Hepatocyte (in vitro differentiated cells): ENCODE data around the gene SLC39A7. TPM values are rescaled to one million over a fixed set of nuclear protein-coding genes. Genes with fewer than 3 reads are reported as not detected.

ENCODE experiments used
- DNase-seq: peaks from one replicate; pipeline ENCODE4 v3.0.0-alpha.2; 2016; ENCODE audit warnings: low spot score
- H2AFZ ChIP-seq: fragments of 200-600 bp; sonication (generic); 2 replicates; pipeline ENCODE4 v1.6.0; 2016; ENCODE audit warnings: antibody characterized with exemption, mild to moderate bottlenecking
- H3K27ac ChIP-seq: fragments of 200-600 bp; sonication (generic); 2 replicates; pipeline ENCODE4 v1.5.1; 2016; ENCODE audit warnings: mild to moderate bottlenecking
- H3K27me3 ChIP-seq: fragments of 200-600 bp; sonication (generic); 2 replicates; pipeline ENCODE4 v1.6.1; 2016
- H3K36me3 ChIP-seq: fragments of 200-600 bp; sonication (generic); replicated peaks from 2 replicates; pipeline ENCODE4 v1.5.1; 2016; ENCODE audit warnings: low read depth; ENCODE audit not compliant: insufficient read depth
- H3K4me1 ChIP-seq: fragments of 200-600 bp; sonication (generic); 2 replicates; pipeline ENCODE4 v1.5.1; 2016; ENCODE audit warnings: mild to moderate bottlenecking, moderate library complexity; ENCODE audit not compliant: insufficient read depth
- H3K4me2 ChIP-seq: fragments of 200-600 bp; sonication (generic); 2 replicates; pipeline ENCODE4 v1.6.0; 2016
- H3K4me3 ChIP-seq: fragments of 200-600 bp; sonication (generic); 2 replicates; pipeline ENCODE4 v1.5.1; 2016; ENCODE audit warnings: mild to moderate bottlenecking
- H3K79me2 ChIP-seq: fragments of 200-600 bp; sonication (generic); 2 replicates; pipeline ENCODE4 v1.6.0; 2017; ENCODE audit warnings: mild to moderate bottlenecking
- H3K9me2 ChIP-seq: fragments of 200-600 bp; sonication (generic); replicated peaks from 2 replicates; pipeline ENCODE4 v1.6.0; 2017; ENCODE audit warnings: mild to moderate bottlenecking; ENCODE audit not compliant: insufficient read depth
- H3K9me3 ChIP-seq: fragments of 200-600 bp; sonication (generic); 2 replicates; pipeline ENCODE4 v1.5.1; 2016; ENCODE audit warnings: low read depth, mild to moderate bottlenecking
- H4K20me1 ChIP-seq: fragments of 200-600 bp; sonication (generic); 2 replicates; pipeline ENCODE4 v1.6.0; 2016; ENCODE audit warnings: mild to moderate bottlenecking; ENCODE audit not compliant: insufficient read depth, poor library complexity, severe bottlenecking
- EZH2 ChIP-seq: fragments of 200-600 bp; sonication (generic); IDR thresholded peaks from 2 replicates; pipeline ENCODE4 v1.6.1; 2016; ENCODE audit warnings: antibody characterized with exemption, mild to moderate bottlenecking, borderline replicate concordance
- EZH2phosphoT487 ChIP-seq: fragments of 200-600 bp; sonication (generic); IDR thresholded peaks from one replicate; pipeline ENCODE4 v1.6.1; 2018; ENCODE audit warnings: antibody characterized with exemption, mild to moderate bottlenecking, low read depth, moderate library complexity; ENCODE audit not compliant: unreplicated experiment, severe bottlenecking
- WGBS: methylation state at CpG from one replicate; pipeline ENCODE4 v1.1.6; 2016; ENCODE audit warnings: low lambda C conversion rate; ENCODE audit errors: missing lambda C conversion rate; 5-methylcytosine and 5-hydroxymethylcytosine counted together
- polyA plus RNA-seq: library from polyadenylated mRNA; unstranded; fragments of >200 nt; fragmentation: Nextera tagmentation; extraction: Ambion mirVana; gene quantifications from 2 replicates; pipeline ENCODE4 v1.2.1, GENCODE V29; 2016
- total RNA-seq: library from RNA; depleted of rRNA; stranded (reverse); fragments of >200 nt; gene quantifications from 2 replicates; pipeline ENCODE4 v1.2.3, GENCODE V29; 2014
- TF ChIP-seq, protein P1 (sequence below): fragments of 200-600 bp; sonication (generic); IDR thresholded peaks from 2 replicates; pipeline ENCODE4 v1.5.1; 2016; ENCODE audit warnings: antibody characterized with exemption, mild to moderate bottlenecking; ENCODE audit not compliant: poor library complexity

Gene SLC39A7
- total and polyA plus RNA-seq, 2 experiments from 2014 or later = 55.0 to 130 TPM

DNA sequence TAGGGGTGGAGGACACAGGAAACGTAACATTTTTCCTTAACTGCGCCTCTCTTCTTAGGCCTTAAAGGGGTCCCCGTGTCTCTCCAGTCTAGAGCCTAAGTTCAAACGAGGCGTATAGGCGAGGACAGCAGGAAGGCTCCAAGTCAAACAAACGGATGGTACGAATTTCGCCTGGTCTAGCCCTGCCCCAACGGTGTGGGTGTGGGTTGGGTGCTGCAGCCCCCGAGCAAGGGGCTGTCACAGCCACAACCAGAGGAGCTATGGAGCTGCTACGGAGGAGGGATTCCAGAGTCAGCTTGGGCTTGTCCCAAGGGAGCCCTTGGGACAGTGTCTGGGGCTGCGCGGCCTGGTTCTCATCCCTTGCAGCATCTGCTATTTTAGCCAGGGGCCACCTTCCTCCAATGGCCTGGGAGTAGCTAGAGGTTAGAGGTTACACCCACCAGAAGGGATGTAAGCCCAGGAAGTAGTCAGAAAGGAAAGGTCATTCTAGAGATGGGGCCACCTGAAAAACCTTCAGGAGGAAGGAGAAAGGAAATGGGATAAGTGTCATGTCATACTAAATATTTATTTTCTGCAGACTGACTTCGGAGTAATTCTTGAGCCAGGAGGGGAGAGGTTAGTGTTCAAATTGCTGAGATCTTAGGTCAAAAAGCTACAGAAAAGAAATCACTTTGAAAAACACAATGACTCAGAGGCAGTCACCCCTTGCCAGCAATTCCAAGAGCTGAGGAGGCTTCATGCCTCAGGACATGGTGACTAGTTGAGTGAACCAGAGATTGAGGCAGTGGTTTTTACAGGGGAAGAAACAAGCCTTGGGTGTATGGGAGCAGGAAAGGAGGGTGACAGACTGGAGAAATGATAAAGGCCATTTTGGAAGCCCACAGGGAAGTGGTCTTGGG is 49.3 kb downstream of the SLC39A7 start:
- peak overlapping the region; percentile 60 for H2AFZ ChIP-seq
- WGBS = 30% methylated on average over 15 of the region's 15 CpGs
- H3K27me3 ChIP-seq = no peaks in the 10 kb centered on the region
- H3K79me2 ChIP-seq = no peaks in the 10 kb centered on the region
- no peak for TF ChIP-seq EZH2
- no peak for TF ChIP-seq EZH2phosphoT487
- TF ChIP-seq, protein P1, sequence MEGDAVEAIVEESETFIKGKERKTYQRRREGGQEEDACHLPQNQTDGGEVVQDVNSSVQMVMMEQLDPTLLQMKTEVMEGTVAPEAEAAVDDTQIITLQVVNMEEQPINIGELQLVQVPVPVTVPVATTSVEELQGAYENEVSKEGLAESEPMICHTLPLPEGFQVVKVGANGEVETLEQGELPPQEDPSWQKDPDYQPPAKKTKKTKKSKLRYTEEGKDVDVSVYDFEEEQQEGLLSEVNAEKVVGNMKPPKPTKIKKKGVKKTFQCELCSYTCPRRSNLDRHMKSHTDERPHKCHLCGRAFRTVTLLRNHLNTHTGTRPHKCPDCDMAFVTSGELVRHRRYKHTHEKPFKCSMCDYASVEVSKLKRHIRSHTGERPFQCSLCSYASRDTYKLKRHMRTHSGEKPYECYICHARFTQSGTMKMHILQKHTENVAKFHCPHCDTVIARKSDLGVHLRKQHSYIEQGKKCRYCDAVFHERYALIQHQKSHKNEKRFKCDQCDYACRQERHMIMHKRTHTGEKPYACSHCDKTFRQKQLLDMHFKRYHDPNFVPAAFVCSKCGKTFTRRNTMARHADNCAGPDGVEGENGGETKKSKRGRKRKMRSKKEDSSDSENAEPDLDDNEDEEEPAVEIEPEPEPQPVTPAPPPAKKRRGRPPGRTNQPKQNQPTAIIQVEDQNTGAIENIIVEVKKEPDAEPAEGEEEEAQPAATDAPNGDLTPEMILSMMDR = no peak
- H3K27ac ChIP-seq = peak overlapping the region; percentile 85
- no peaks in the 10 kb centered on the region for H3K9me2 ChIP-seq
- H4K20me1 ChIP-seq = no peaks in the 10 kb centered on the region
- H3K36me3 ChIP-seq = no peaks in the 10 kb centered on the region
- H3K4me3 ChIP-seq = peak overlapping the region; percentile 47
- no peak for DNase-seq
- H3K4me2 ChIP-seq = peak overlapping the region; percentile 86
- H3K4me1 ChIP-seq = peaks cover 5% of the 10 kb centered on the region
- no peaks in the 10 kb centered on the region for H3K9me3 ChIP-seq

DNA sequence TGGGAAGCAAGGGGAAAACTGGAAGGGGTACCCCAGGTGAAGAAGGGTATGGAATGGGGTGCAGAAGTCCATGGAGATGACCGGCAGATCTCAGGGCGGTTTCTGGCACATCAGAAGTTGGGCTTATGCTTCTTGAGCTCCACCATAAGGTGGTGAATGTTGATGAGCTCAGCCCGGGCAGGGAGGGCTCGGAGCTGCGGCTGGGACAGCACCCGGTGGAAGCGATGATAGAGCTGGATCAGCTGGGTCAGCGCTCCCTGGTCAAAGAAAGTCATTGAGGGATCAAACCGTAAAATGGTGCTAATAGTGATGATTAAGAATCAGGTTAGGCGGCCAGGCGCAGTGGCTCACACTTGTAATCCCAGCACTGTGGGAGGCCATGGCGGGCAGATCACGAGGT is 50.1 kb downstream of the SLC39A7 start:
- H3K4me1 ChIP-seq = peaks cover 5% of the 10 kb centered on the region
- DNase-seq = no peak
- TF ChIP-seq, protein P1 = no peak
- no peak for TF ChIP-seq EZH2phosphoT487
- no peak for TF ChIP-seq EZH2
- H2AFZ ChIP-seq = no peak overlapping the region
- no peaks in the 10 kb centered on the region for H3K9me2 ChIP-seq
- no peaks in the 10 kb centered on the region for H3K9me3 ChIP-seq
- H3K79me2 ChIP-seq = no peaks in the 10 kb centered on the region
- no peak overlapping the region for H3K27ac ChIP-seq
- no peak overlapping the region for H3K4me2 ChIP-seq
- H4K20me1 ChIP-seq = no peaks in the 10 kb centered on the region
- H3K36me3 ChIP-seq = no peaks in the 10 kb centered on the region
- no peaks in the 10 kb centered on the region for H3K27me3 ChIP-seq
- no peak overlapping the region for H3K4me3 ChIP-seq
- 97% methylated on average over 13 of the region's 13 CpGs for WGBS

DNA sequence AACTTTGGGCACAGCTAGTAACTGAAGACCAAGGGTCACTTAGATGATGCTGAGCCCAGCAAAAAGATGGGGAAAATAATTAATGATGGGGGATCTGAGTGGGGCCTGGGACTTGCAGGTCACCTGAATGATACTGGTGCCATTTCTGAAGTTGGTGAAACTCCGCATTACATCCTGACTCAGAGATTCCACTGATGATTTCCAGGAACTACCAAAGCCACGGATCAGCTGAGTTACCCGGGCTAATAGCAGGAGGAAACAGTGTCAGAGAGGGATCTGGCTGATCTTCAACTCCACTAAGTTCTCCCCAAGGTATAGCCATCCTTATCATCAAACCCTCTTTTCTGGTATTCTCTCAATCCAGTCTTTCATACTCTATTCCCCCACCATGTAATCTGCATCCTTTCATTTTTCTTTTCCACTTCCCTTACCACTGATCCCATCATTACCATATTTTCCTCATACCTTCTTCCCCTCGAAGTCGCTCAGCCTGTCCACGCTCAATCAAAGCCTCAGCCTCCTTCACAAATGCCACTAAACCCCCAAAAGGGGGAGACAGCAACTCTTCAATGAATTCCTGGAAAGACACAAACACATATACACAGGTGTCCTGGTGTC is 50.8 kb downstream of the SLC39A7 start:
- no peak for TF ChIP-seq EZH2
- TF ChIP-seq, protein P1 = no peak
- TF ChIP-seq EZH2phosphoT487 = no peak
- Histone ChIP-seq H4K20me1 (no peaks in the 10 kb centered on the region), H3K27ac (no peak overlapping the region), H3K27me3 (no peaks in the 10 kb centered on the region), H3K79me2 (no peaks in the 10 kb centered on the region), H3K4me2 (no peak overlapping the region), H3K9me3 (no peaks in the 10 kb centered on the region), H3K4me3 (no peak overlapping the region), H2AFZ (no peak overlapping the region), H3K36me3 (no peaks in the 10 kb centered on the region), H3K9me2 (no peaks in the 10 kb centered on the region), H3K4me1 (peaks cover 5% of the 10 kb centered on the region)
- 86% methylated on average over 6 of the region's 6 CpGs for WGBS
- DNase-seq = no peak
